Stimulated activated naive CD8-positive, alpha-beta T cell treated with anti-CD3 and anti-CD28 coated beads, Interleukin-15, amount 100 ng/mL, for 72 hours (primary cell): ENCODE data around the gene APCDD1L.
"Not testable (repeated sequence)": the region's sequence is repeated elsewhere in the genome, so short reads cannot be mapped to it uniquely, and the experiment has no call there.

ENCODE experiments used
- ATAC-seq: fragments of 150-1000 bp; cut with Tn5 transposase; 2 replicates; pipeline ENCODE4 v1.10.0; 2021; ENCODE audit warnings: mild to moderate bottlenecking, moderate library complexity
- DNase-seq, 2 donors: peaks; one replicate each; pipeline ENCODE4 v3.0.0; 2021 to 2022
- H3K27ac Mint-ChIP-seq, 2 donors: one replicate each; pipeline ENCODE4 v1.8.0; 2022; ENCODE audit warnings: mild to moderate bottlenecking in 2 of 2, mixed read lengths in 2 of 2, moderate library complexity in 2 of 2
- H3K27me3 Mint-ChIP-seq: one replicate; pipeline ENCODE4 v1.8.0; 2022; ENCODE audit warnings: mixed read lengths
- H3K4me1 Mint-ChIP-seq: one replicate; pipeline ENCODE4 v1.8.0; 2022; ENCODE audit warnings: mild to moderate bottlenecking, mixed read lengths
- H3K4me3 Mint-ChIP-seq, 2 donors: one replicate each; pipeline ENCODE4 v1.8.0; 2022; ENCODE audit warnings: mild to moderate bottlenecking in 2 of 2, mixed read lengths in 2 of 2, moderate library complexity in 1 of 2
- H3K9me3 Mint-ChIP-seq, 2 donors: one replicate each; pipeline ENCODE4 v1.8.0; 2022; ENCODE audit warnings: mixed read lengths in 2 of 2

APCDD1L gene

DNA sequence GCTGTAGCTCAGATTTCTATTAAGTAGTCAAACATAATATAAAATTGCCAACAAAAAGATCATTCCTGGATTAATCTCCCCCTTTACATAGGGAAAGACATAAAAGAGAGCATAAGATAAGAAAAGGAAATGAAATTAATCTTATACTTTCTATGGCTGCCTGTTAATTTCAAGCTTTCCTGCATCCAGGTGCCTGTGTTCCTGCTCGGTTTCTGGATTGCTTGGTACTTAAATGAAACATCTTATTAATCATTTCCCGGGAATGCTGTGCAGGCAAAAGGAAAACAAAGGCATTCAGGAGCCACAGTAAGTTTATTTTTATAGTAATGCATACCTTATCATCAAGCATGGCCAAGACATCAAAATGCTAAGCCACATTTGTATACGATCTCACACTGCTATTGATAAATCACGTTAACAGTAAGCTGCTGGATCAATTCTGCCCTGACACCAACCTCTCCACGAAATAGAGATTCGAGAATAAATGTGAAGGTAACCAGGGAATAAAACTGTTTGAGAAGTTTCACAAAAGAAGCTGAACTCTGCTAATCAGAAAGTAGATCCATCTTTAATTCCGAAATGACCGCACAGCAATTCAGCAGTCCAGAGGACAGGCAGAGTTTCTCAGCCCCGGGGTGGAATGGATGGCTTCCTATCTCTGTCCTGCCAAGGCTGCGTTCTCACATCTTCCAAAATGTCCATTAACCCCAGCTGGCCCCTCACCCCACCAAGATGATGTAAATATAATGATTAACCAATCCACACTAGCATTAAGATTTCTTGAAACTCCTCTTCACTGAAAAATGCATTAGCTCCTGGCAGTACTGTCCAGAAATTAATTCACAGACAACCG, 32.6 kb upstream of the APCDD1L start:
- DNase-seq: no peak
- ATAC-seq: no peak
- peak overlapping the region in 1 of 2 donors; percentile 27 for H3K27ac Mint-ChIP-seq
- no peaks in the 10 kb centered on the region for H3K9me3 Mint-ChIP-seq
- H3K4me3 Mint-ChIP-seq: no peak overlapping the region
- H3K27me3 Mint-ChIP-seq: peaks cover 24% of the 10 kb centered on the region
- no peaks in the 10 kb centered on the region for H3K4me1 Mint-ChIP-seq

DNA sequence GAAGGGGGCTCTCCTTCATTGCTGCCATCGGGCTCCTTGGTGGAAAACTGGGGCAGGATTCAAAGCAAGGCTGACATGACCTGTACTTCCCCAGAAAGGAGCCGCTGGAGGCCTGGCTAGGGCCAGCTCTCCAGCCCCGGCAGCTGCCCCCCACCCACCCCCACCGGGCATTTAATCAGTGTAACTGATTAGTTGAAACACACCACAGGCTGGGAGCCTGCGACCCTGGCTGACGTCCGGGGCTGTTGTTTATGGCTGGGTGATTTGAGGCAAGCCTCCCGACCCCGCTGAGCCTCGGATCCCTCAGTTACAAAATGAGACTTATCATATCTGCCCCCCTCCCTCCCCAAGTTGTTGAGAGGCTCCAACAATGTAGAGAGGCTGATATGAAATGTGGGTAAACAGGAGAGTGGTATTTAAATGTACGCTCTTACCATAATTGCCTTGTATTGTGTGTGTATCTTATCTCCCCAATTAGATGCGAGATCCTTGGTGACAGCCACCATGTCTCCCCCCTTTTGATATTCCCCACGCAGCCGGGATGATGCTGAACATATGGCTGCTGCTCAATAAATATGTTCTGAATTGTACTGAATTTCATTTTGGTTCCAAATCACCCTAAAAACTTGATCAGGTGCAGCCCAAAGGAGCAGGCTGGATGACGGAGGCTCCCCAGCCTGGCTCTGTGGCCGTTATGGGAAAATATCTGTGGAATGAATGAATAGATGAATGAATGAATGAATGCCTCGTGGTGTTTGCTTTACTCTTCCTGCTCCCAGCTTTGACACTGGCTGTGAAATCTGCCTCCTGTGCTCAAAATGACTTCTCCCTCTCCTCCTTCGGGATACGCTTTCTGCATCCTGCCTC, 31.8 kb upstream of the APCDD1L start:
- no peaks in the 10 kb centered on the region for H3K9me3 Mint-ChIP-seq
- H3K4me1 Mint-ChIP-seq: no peaks in the 10 kb centered on the region
- DNase-seq (no peak), ATAC-seq (no peak)
- no peak overlapping the region for H3K4me3 Mint-ChIP-seq
- peaks cover 16% of the 10 kb centered on the region for H3K27me3 Mint-ChIP-seq
- peak overlapping the region in 1 of 2 donors; percentile 27 for H3K27ac Mint-ChIP-seq

GRCh38 chr20:58546416-58546711, 31.2 kb upstream of the APCDD1L start:
- Mint-ChIP-seq H3K4me3 (no peak overlapping the region), H3K9me3 (no peaks in the 10 kb centered on the region), H3K27me3 (peaks cover 16% of the 10 kb centered on the region), H3K27ac (no peak overlapping the region), H3K4me1 (peaks cover 5% of the 10 kb centered on the region)
- ATAC-seq: no peak
- DNase-seq: no peak

DNA sequence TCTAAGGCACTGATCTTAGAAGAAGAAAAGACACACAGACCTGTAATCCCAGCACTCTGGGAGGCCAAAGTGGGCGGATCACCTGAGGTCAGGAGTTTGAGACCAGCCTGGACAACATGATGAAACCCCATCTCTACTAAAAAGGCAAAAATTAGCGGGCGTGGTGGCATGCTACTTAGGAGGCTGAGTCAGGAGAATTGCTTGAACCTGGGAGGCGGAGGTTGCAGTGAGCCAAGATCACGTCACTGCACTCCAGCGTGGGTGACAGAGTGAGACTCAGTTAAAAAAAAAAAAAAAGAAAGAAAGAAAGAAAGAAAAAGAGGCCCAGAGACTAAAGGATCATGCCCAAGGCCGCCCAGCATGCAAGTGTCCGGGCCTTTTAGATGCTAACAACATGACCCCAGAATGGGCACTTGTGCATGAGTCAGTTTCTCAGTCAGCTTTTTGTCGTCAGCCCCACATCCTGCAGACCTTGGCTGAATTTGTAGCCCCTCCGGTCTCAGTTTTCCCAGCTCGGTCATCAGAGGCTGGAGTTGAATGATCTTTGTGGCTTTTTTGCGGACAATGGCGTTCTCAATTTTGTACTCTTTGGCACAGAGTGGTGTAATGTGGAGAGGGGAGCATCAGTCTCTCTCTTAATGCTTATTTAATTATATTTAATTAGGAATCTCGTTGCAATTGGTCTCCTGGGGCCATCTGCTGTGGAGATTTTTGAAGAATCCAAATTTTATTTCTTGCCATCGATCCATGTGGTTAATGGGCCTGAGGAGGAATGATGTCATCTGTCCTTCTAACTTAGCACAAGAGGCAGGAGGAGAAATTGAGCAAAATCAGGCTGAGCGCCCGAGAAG, 30.6 kb upstream of the APCDD1L start:
- H3K4me1 Mint-ChIP-seq: peaks cover 8% of the 10 kb centered on the region
- H3K4me3 Mint-ChIP-seq: no peak overlapping the region
- H3K27me3 Mint-ChIP-seq: peaks cover 21% of the 10 kb centered on the region
- no peak for DNase-seq
- no peaks in the 10 kb centered on the region for H3K9me3 Mint-ChIP-seq
- ATAC-seq: no peak
- no peak overlapping the region for H3K27ac Mint-ChIP-seq

DNA sequence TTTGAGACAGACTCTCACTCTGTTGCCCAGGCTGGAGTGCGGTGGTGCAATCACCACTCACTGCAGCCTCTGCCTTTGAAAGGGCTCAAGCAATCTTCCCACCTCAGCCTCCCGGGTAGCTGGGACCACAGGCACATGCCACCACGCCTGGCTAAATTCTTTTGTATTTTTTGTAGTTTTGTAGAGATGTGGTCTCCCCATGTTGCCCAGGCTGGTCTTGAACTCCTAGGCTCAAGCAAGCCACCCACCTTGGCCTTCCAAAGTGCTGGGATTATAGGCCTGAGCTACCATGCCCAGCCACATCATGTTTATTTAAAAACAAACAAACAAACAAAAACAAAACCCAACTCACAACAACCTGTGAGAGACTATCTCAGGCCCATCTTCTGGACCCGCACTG, 29.7 kb upstream of the APCDD1L start:
- Mint-ChIP-seq H3K9me3 (no peaks in the 10 kb centered on the region), H3K27ac (no peak overlapping the region), H3K4me3 (no peak overlapping the region), H3K4me1 (peaks cover 8% of the 10 kb centered on the region), H3K27me3 (peaks cover 24% of the 10 kb centered on the region)
- no peak for ATAC-seq
- DNase-seq: no peak

GRCh38 chr20:58544286-58544685, 29.1 kb upstream of the APCDD1L start:
- H3K27ac Mint-ChIP-seq: peak overlapping the region in 1 of 2 donors; percentile 27
- peaks cover 24% of the 10 kb centered on the region for H3K27me3 Mint-ChIP-seq
- peaks cover 0 to 3% of the 10 kb centered on the region in 2 donors for H3K9me3 Mint-ChIP-seq
- DNase-seq: no peak
- no peak overlapping the region for H3K4me3 Mint-ChIP-seq
- H3K4me1 Mint-ChIP-seq: peaks cover 8% of the 10 kb centered on the region
- no peak for ATAC-seq

GRCh38 chr20:58543274-58543673, 28.1 kb upstream of the APCDD1L start:
- H3K9me3 Mint-ChIP-seq: peaks cover 5 to 10% of the 10 kb centered on the region in 2 donors
- H3K27me3 Mint-ChIP-seq: peaks cover 20% of the 10 kb centered on the region
- no peak overlapping the region for H3K27ac Mint-ChIP-seq
- ATAC-seq: no peak
- peaks cover 8% of the 10 kb centered on the region for H3K4me1 Mint-ChIP-seq
- DNase-seq: no peak
- no peak overlapping the region for H3K4me3 Mint-ChIP-seq

GRCh38 chr20:58542411-58543095, 27.4 kb upstream of the APCDD1L start:
- Mint-ChIP-seq H3K27me3 (peaks cover 16% of the 10 kb centered on the region), H3K4me1 (peaks cover 8% of the 10 kb centered on the region), H3K27ac (no peak overlapping the region), H3K4me3 (no peak overlapping the region), H3K9me3 (peaks cover 13 to 17% of the 10 kb centered on the region in 2 donors)
- DNase-seq: no peak
- no peak for ATAC-seq

- DNase-seq, H3K4me1 Mint-ChIP-seq, H3K4me3 Mint-ChIP-seq, ATAC-seq, H3K27ac Mint-ChIP-seq: not testable (repeated sequence)
- Mint-ChIP-seq H3K27me3 (peaks cover 10% of the 10 kb centered on the region), H3K9me3 (peaks cover 14 to 19% of the 10 kb centered on the region in 2 donors)
Measured at GRCh38 chr20:58542034-58542410, 26.8 kb upstream of the APCDD1L start.

- no peak for DNase-seq
- peaks cover 14 to 19% of the 10 kb centered on the region in 2 donors for H3K9me3 Mint-ChIP-seq
- no peak overlapping the region for H3K4me3 Mint-ChIP-seq
- H3K27ac Mint-ChIP-seq: no peak overlapping the region
- H3K4me1 Mint-ChIP-seq: peaks cover 8% of the 10 kb centered on the region
- peaks cover 8% of the 10 kb centered on the region for H3K27me3 Mint-ChIP-seq
- no peak for ATAC-seq
Measured at GRCh38 chr20:58538752-58539151, 23.6 kb upstream of the APCDD1L start.

GRCh38 chr20:58537831-58538230, 22.6 kb upstream of the APCDD1L start:
- Mint-ChIP-seq H3K27me3 (peaks cover 8% of the 10 kb centered on the region), H3K4me1 (peaks cover 8% of the 10 kb centered on the region), H3K4me3 (no peak overlapping the region), H3K27ac (no peak overlapping the region), H3K9me3 (peaks cover 23 to 26% of the 10 kb centered on the region in 2 donors)
- DNase-seq (no peak), ATAC-seq (no peak)

GRCh38 chr20:58536289-58536688, 21.1 kb upstream of the APCDD1L start:
- H3K4me1 Mint-ChIP-seq: peaks cover 2% of the 10 kb centered on the region
- H3K27me3 Mint-ChIP-seq: peaks cover 7% of the 10 kb centered on the region
- no peak overlapping the region for H3K4me3 Mint-ChIP-seq
- peaks cover 26 to 38% of the 10 kb centered on the region in 2 donors for H3K9me3 Mint-ChIP-seq
- H3K27ac Mint-ChIP-seq: no peak overlapping the region
- no peak for ATAC-seq
- DNase-seq: no peak

GRCh38 chr20:58531657-58532056, 16.5 kb upstream of the APCDD1L start:
- H3K4me1 Mint-ChIP-seq: no peaks in the 10 kb centered on the region
- H3K27ac Mint-ChIP-seq: no peak overlapping the region
- no peak overlapping the region for H3K4me3 Mint-ChIP-seq
- no peaks in the 10 kb centered on the region for H3K27me3 Mint-ChIP-seq
- ATAC-seq (no peak), DNase-seq (no peak)
- peaks cover 20 to 37% of the 10 kb centered on the region in 2 donors for H3K9me3 Mint-ChIP-seq

GRCh38 chr20:58531063-58531462, 15.9 kb upstream of the APCDD1L start:
- Mint-ChIP-seq H3K27ac (no peak overlapping the region), H3K27me3 (no peaks in the 10 kb centered on the region), H3K9me3 (peaks cover 24 to 42% of the 10 kb centered on the region in 2 donors)

DNA sequence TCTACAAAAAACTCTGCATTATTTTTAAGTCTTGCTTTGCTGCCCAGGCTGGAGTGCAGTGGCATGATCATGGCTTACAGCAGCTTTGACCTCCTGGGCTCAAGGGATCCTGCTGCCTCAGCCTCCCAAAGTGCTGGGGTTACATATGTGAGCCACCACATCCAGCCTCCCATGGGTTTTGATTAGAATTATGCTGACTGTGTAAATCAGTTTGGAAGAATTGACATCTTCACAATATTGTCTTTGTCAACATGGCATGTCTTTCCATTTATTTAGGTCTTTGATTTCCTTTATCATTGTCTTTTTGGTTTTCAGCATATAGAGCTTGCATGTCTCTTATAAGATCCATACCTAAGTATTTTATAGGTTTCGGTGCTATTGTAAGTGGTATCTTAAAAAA, 13.2 kb upstream of the APCDD1L start:
- Mint-ChIP-seq H3K4me3 (no peak overlapping the region), H3K27ac (no peak overlapping the region), H3K9me3 (peaks cover 29 to 42% of the 10 kb centered on the region in 2 donors), H3K27me3 (no peaks in the 10 kb centered on the region), H3K4me1 (no peaks in the 10 kb centered on the region)
- no peak for ATAC-seq
- no peak for DNase-seq

More at GRCh38 chr20:58531063-58531462, 15.9 kb upstream of the APCDD1L start:
- no peak for ATAC-seq
- no peak for DNase-seq
- no peaks in the 10 kb centered on the region for H3K4me1 Mint-ChIP-seq
- no peak overlapping the region for H3K4me3 Mint-ChIP-seq
